ENCODE data around the gene THSD7B. TPM values are rescaled to one million over a fixed set of nuclear protein-coding genes. Genes with fewer than 3 reads are reported as not detected.

The THSD7B gene
- total and polyA plus RNA-seq, 3 experiments from 2014 or later: not detected

- H3K27me3 ChIP-seq (ENCODE audit: insufficient read depth, low read length, poor library complexity, severe bottlenecking): no peaks in the 10 kb centered on the region
- no peak overlapping the region for H3K4me3 ChIP-seq (ENCODE audit: low read length)
- no peaks in the 10 kb centered on the region for H3K4me1 ChIP-seq (ENCODE audit: insufficient read depth, low read length)
- no peaks in the 10 kb centered on the region for H3K36me3 ChIP-seq (ENCODE audit: insufficient read depth, low read length)
- H3K9me3 ChIP-seq (ENCODE audit: low read length): no peaks in the 10 kb centered on the region
- Mint-ChIP-seq H3K4me3 (no peak overlapping the region), H3K9me3 (no peaks in the 10 kb centered on the region), H3K36me3 (no peaks in the 10 kb centered on the region), H3K27me3 (no peaks in the 10 kb centered on the region), H3K4me1 (no peaks in the 10 kb centered on the region), H3K27ac (no peak overlapping the region)
- CTCF ChIA-PET: no interaction called here
- no peak overlapping the region for H3K27ac ChIP-seq (ENCODE audit: low read depth, low read length)
- DNase-seq: no peak
- POLR2A ChIA-PET: no interaction called here
Measured at GRCh38 chr2:137250401-137250800, 485.1 kb downstream of the THSD7B start.

- ChIA-PET CTCF (no interaction called here), POLR2A (no interaction called here)
- Mint-ChIP-seq H3K9me3 (no peaks in the 10 kb centered on the region), H3K27ac (no peak overlapping the region), H3K4me3 (no peak overlapping the region), H3K36me3 (no peaks in the 10 kb centered on the region), H3K27me3 (no peaks in the 10 kb centered on the region), H3K4me1 (no peaks in the 10 kb centered on the region)
- Histone ChIP-seq H3K27ac (ENCODE audit: low read depth, low read length) (no peak overlapping the region), H3K36me3 (ENCODE audit: insufficient read depth, low read length) (no peaks in the 10 kb centered on the region), H3K4me1 (ENCODE audit: insufficient read depth, low read length) (no peaks in the 10 kb centered on the region), H3K27me3 (ENCODE audit: insufficient read depth, low read length, poor library complexity, severe bottlenecking) (no peaks in the 10 kb centered on the region), H3K4me3 (ENCODE audit: low read length) (no peak overlapping the region), H3K9me3 (ENCODE audit: low read length) (no peaks in the 10 kb centered on the region)
- DNase-seq: no peak
Measured at GRCh38 chr2:137251045-137251444, 485.7 kb downstream of the THSD7B start.

GRCh38 chr2:137252934-137253333 lies 487.6 kb downstream of the THSD7B start:
- no peaks in the 10 kb centered on the region for H3K27me3 Mint-ChIP-seq
- H3K9me3 Mint-ChIP-seq: no peaks in the 10 kb centered on the region
- Histone ChIP-seq H3K36me3 (ENCODE audit: insufficient read depth, low read length) (no peaks in the 10 kb centered on the region), H3K27me3 (ENCODE audit: insufficient read depth, low read length, poor library complexity, severe bottlenecking) (no peaks in the 10 kb centered on the region), H3K27ac (ENCODE audit: low read depth, low read length) (no peak overlapping the region), H3K4me1 (ENCODE audit: insufficient read depth, low read length) (no peaks in the 10 kb centered on the region), H3K4me3 (ENCODE audit: low read length) (no peak overlapping the region), H3K9me3 (ENCODE audit: low read length) (no peaks in the 10 kb centered on the region)
- POLR2A ChIA-PET: no interaction called here
- H3K27ac Mint-ChIP-seq: no peak overlapping the region
- H3K4me3 Mint-ChIP-seq: no peak overlapping the region
- no peaks in the 10 kb centered on the region for H3K36me3 Mint-ChIP-seq
- DNase-seq: no peak
- CTCF ChIA-PET: no interaction called here
- no peaks in the 10 kb centered on the region for H3K4me1 Mint-ChIP-seq

- H3K9me3 Mint-ChIP-seq: peaks cover 0 to 3% (median 0%) of the 10 kb centered on the region in 5 donors
- H3K27ac Mint-ChIP-seq: no peak overlapping the region
- no peaks in the 10 kb centered on the region for H3K36me3 ChIP-seq (ENCODE audit: insufficient read depth, low read length)
- CTCF ChIA-PET: no interaction called here
- no peaks in the 10 kb centered on the region for H3K9me3 ChIP-seq (ENCODE audit: low read length)
- no peaks in the 10 kb centered on the region for H3K4me1 ChIP-seq (ENCODE audit: insufficient read depth, low read length)
- H3K4me3 Mint-ChIP-seq: no peak overlapping the region
- H3K27ac ChIP-seq (ENCODE audit: low read depth, low read length): no peak overlapping the region
- H3K4me1 Mint-ChIP-seq: no peaks in the 10 kb centered on the region
- no peaks in the 10 kb centered on the region for H3K27me3 Mint-ChIP-seq
- H3K36me3 Mint-ChIP-seq: no peaks in the 10 kb centered on the region
- H3K4me3 ChIP-seq (ENCODE audit: low read length): no peak overlapping the region
- POLR2A ChIA-PET: no interaction called here
- DNase-seq: no peak
- no peaks in the 10 kb centered on the region for H3K27me3 ChIP-seq (ENCODE audit: insufficient read depth, low read length, poor library complexity, severe bottlenecking)
Measured at GRCh38 chr2:137254052-137254451, 488.7 kb downstream of the THSD7B start.

- CTCF ChIA-PET: no interaction called here
Measured at GRCh38 chr2:137255345-137255744, 490.0 kb downstream of the THSD7B start.

GRCh38 chr2:137255990-137256389 lies 490.6 kb downstream of the THSD7B start:
- ChIA-PET POLR2A (no interaction called here), CTCF (no interaction called here)
- no peak for DNase-seq
- no peak overlapping the region for H3K4me3 ChIP-seq (ENCODE audit: low read length)
- no peak overlapping the region for H3K4me3 Mint-ChIP-seq
- no peaks in the 10 kb centered on the region for H3K36me3 Mint-ChIP-seq
- H3K36me3 ChIP-seq (ENCODE audit: insufficient read depth, low read length): no peaks in the 10 kb centered on the region
- H3K9me3 ChIP-seq (ENCODE audit: low read length): no peaks in the 10 kb centered on the region
- no peak overlapping the region for H3K27ac ChIP-seq (ENCODE audit: low read depth, low read length)
- H3K27ac Mint-ChIP-seq: no peak overlapping the region
- H3K4me1 ChIP-seq (ENCODE audit: insufficient read depth, low read length): no peaks in the 10 kb centered on the region
- no peaks in the 10 kb centered on the region for H3K4me1 Mint-ChIP-seq
- H3K27me3 ChIP-seq (ENCODE audit: insufficient read depth, low read length, poor library complexity, severe bottlenecking): no peaks in the 10 kb centered on the region
- H3K9me3 Mint-ChIP-seq: peaks cover 0 to 5% (median 0%) of the 10 kb centered on the region in 5 donors
- H3K27me3 Mint-ChIP-seq: no peaks in the 10 kb centered on the region

More at GRCh38 chr2:137255345-137255744, 490.0 kb downstream of the THSD7B start:
- Histone ChIP-seq H3K9me3 (ENCODE audit: low read length) (no peaks in the 10 kb centered on the region), H3K27ac (ENCODE audit: low read depth, low read length) (no peak overlapping the region), H3K36me3 (ENCODE audit: insufficient read depth, low read length) (no peaks in the 10 kb centered on the region), H3K4me1 (ENCODE audit: insufficient read depth, low read length) (no peaks in the 10 kb centered on the region), H3K27me3 (ENCODE audit: insufficient read depth, low read length, poor library complexity, severe bottlenecking) (no peaks in the 10 kb centered on the region), H3K4me3 (ENCODE audit: low read length) (no peak overlapping the region)
- Mint-ChIP-seq H3K27me3 (no peaks in the 10 kb centered on the region), H3K36me3 (no peaks in the 10 kb centered on the region), H3K9me3 (peaks cover 0 to 5% (median 0%) of the 10 kb centered on the region in 5 donors), H3K4me1 (no peaks in the 10 kb centered on the region), H3K4me3 (no peak overlapping the region), H3K27ac (no peak overlapping the region)
- POLR2A ChIA-PET: no interaction called here
- no peak for DNase-seq

GRCh38 chr2:137261881-137262585 lies 496.7 kb downstream of the THSD7B start:
- H3K36me3 Mint-ChIP-seq: no peaks in the 10 kb centered on the region
- H3K9me3 Mint-ChIP-seq: peaks cover 0 to 9% (median 1%) of the 10 kb centered on the region in 5 donors
- POLR2A ChIA-PET: no interaction called here
- H3K27me3 ChIP-seq (ENCODE audit: insufficient read depth, low read length, poor library complexity, severe bottlenecking): no peaks in the 10 kb centered on the region
- CTCF ChIA-PET: interaction anchor here (0.7 kb wide), 1 partner anchor 1159 kb away, joined by 3 read pairs; no protein-coding TSS in a partner anchor
- no peak for DNase-seq
- H3K27me3 Mint-ChIP-seq: no peaks in the 10 kb centered on the region
- no peaks in the 10 kb centered on the region for H3K4me1 Mint-ChIP-seq
- H3K27ac ChIP-seq (ENCODE audit: low read depth, low read length): no peak overlapping the region
- H3K9me3 ChIP-seq (ENCODE audit: low read length): no peaks in the 10 kb centered on the region
- H3K4me1 ChIP-seq (ENCODE audit: insufficient read depth, low read length): no peaks in the 10 kb centered on the region
- H3K27ac Mint-ChIP-seq: no peak overlapping the region
- H3K4me3 ChIP-seq (ENCODE audit: low read length): no peak overlapping the region
- no peak overlapping the region for H3K4me3 Mint-ChIP-seq
- H3K36me3 ChIP-seq (ENCODE audit: insufficient read depth, low read length): no peaks in the 10 kb centered on the region

GRCh38 chr2:137262594-137262993 lies 497.2 kb downstream of the THSD7B start:
- H3K27me3 ChIP-seq (ENCODE audit: insufficient read depth, low read length, poor library complexity, severe bottlenecking): no peaks in the 10 kb centered on the region
- DNase-seq: no peak
- H3K27me3 Mint-ChIP-seq: no peaks in the 10 kb centered on the region
- H3K4me3 Mint-ChIP-seq: no peak overlapping the region
- H3K27ac Mint-ChIP-seq: no peak overlapping the region
- CTCF ChIA-PET: interaction anchor here (0.7 kb wide), 1 partner anchor 1159 kb away, joined by 3 read pairs; no protein-coding TSS in a partner anchor
- no peaks in the 10 kb centered on the region for H3K36me3 Mint-ChIP-seq
- no peaks in the 10 kb centered on the region for H3K9me3 ChIP-seq (ENCODE audit: low read length)
- no peak overlapping the region for H3K27ac ChIP-seq (ENCODE audit: low read depth, low read length)
- H3K4me3 ChIP-seq (ENCODE audit: low read length): no peak overlapping the region
- POLR2A ChIA-PET: no interaction called here
- peaks cover 0 to 9% (median 1%) of the 10 kb centered on the region in 5 donors for H3K9me3 Mint-ChIP-seq
- H3K4me1 ChIP-seq (ENCODE audit: insufficient read depth, low read length): no peaks in the 10 kb centered on the region
- H3K4me1 Mint-ChIP-seq: no peaks in the 10 kb centered on the region
- no peaks in the 10 kb centered on the region for H3K36me3 ChIP-seq (ENCODE audit: insufficient read depth, low read length)
